Fibroblast of lung (primary cell): ENCODE measurements around the gene NLGN1. TPM values are rescaled to one million over a fixed set of nuclear protein-coding genes. Genes with fewer than 3 reads are reported as not detected.

Experiments used
- DNase-seq, 2 donors: peaks; one replicate each; pipeline versions ENCODE4 v3.0.0 to v3.0.0-alpha.2; 2010; ENCODE audit warnings: low read depth in 2 of 2
- H2AFZ ChIP-seq: 2 replicates; pipeline ENCODE4 v1.5.1; 2012; ENCODE audit warnings: low read length, control low read depth, inconsistent platforms
- H3K27ac ChIP-seq: 2 replicates; pipeline ENCODE4 v1.5.1; 2011; ENCODE audit warnings: low read length, control low read depth; ENCODE audit not compliant: insufficient read depth
- H3K27me3 ChIP-seq: 2 replicates; pipeline ENCODE4 v1.5.1; 2011; ENCODE audit warnings: mild to moderate bottlenecking, low read length; ENCODE audit not compliant: control insufficient read depth, insufficient read depth
- H3K36me3 ChIP-seq: 2 replicates; pipeline ENCODE4 v1.5.1; 2011; ENCODE audit warnings: low read length; ENCODE audit not compliant: control insufficient read depth, insufficient read depth
- H3K4me1 ChIP-seq: 2 replicates; pipeline ENCODE4 v1.5.1; 2011; ENCODE audit warnings: low read length; ENCODE audit not compliant: control insufficient read depth, insufficient read depth; ENCODE audit errors: extremely low read depth
- H3K4me2 ChIP-seq: 2 replicates; pipeline ENCODE4 v1.5.1; 2011; ENCODE audit warnings: low read length, control low read depth; ENCODE audit not compliant: insufficient read depth; ENCODE audit errors: extremely low read depth
- H3K4me3 ChIP-seq, 4 experiments: fragments of 200-600 bp in 1 of 4; sonication (generic) in 1 of 4; replicated peaks in 1 of 4; 2 replicates each; pipeline ENCODE4 v1.5.1; 2011 to 2016; ENCODE audit warnings: low read length in 4 of 4, low read depth in 3 of 4, mild to moderate bottlenecking in 3 of 4, control low read depth in 2 of 4, inconsistent platforms in 1 of 4, mixed read lengths in 1 of 4; ENCODE audit not compliant: insufficient read depth in 1 of 4; ENCODE audit errors: control extremely low read depth in 1 of 4
- H3K79me2 ChIP-seq: 2 replicates; pipeline ENCODE4 v1.5.1; 2012; ENCODE audit warnings: mild to moderate bottlenecking, low read length, inconsistent platforms; ENCODE audit not compliant: control insufficient read depth, insufficient read depth
- H3K9ac ChIP-seq: 2 replicates; pipeline ENCODE4 v1.5.1; 2011; ENCODE audit warnings: mild to moderate bottlenecking, low read length, control low read depth; ENCODE audit not compliant: insufficient read depth
- H3K9me3 ChIP-seq: 2 replicates; pipeline ENCODE4 v1.5.1; 2012; ENCODE audit warnings: low read depth, low read length; ENCODE audit not compliant: control insufficient read depth, insufficient read depth
- H4K20me1 ChIP-seq: 2 replicates; pipeline ENCODE4 v1.5.1; 2011; ENCODE audit warnings: low read length; ENCODE audit not compliant: control insufficient read depth, insufficient read depth; ENCODE audit errors: extremely low read depth
- CTCF ChIP-seq, 2 donors: IDR thresholded peaks in 1 of 2; conservative IDR thresholded peaks in 1 of 2; 1 replicate in 1 of 2; 2 replicates in 1 of 2; pipeline ENCODE4 v1.5.1; 2011 to 2012; ENCODE audit warnings: low read length in 2 of 2, control low read depth in 1 of 2, inconsistent platforms in 1 of 2, low read depth in 1 of 2, mild to moderate bottlenecking in 1 of 2
- EZH2 ChIP-seq: IDR thresholded peaks from 2 replicates; pipeline ENCODE4 v1.5.1; 2012; ENCODE audit warnings: low read length, control low read depth, mild to moderate bottlenecking; ENCODE audit errors: missing control alignments
- polyA plus RNA-seq, 2 donors: library from polyadenylated mRNA; depleted of rRNA in 1 of 2; stranded (reverse) in 1 of 2; unstranded in 1 of 2; fragments of >200 nt; gene quantifications; 2 replicates each; pipeline ENCODE4 v1.2.1, GENCODE V29; 2011 to 2012; ENCODE audit warnings: missing spikeins in 1 of 2
- total RNA-seq: library from RNA; depleted of rRNA; stranded (reverse); fragments of >200 nt; gene quantifications from 2 replicates; pipeline ENCODE4 v1.2.1, GENCODE V29; 2014

The NLGN1 gene
- total and polyA plus RNA-seq, 2 donors (not counting 1 experiment from before 2014, with no cell fraction given): 0.61 to 2.1 TPM

- Histone ChIP-seq H3K36me3 (no peaks in the 10 kb centered on the region), H3K4me3 (no peak overlapping the region), H3K9me3 (no peaks in the 10 kb centered on the region), H3K27me3 (no peaks in the 10 kb centered on the region), H3K4me2 (no peak overlapping the region), H3K9ac (no peak overlapping the region), H2AFZ (no peak overlapping the region), H3K79me2 (no peaks in the 10 kb centered on the region), H3K27ac (no peak overlapping the region), H4K20me1 (no peaks in the 10 kb centered on the region), H3K4me1 (no peaks in the 10 kb centered on the region)
- DNase-seq: peak in 1 of 2 donors; percentile 78
- TF ChIP-seq EZH2: no peak
- TF ChIP-seq CTCF (conservative IDR thresholded peaks at IDR 0.05 in 1 of 2, IDR thresholded peaks at IDR 0.05 in 1 of 2; ENCODE audit: low read depth in 1 of 2, low read length in 2 of 2): no peak
Measured at GRCh38 chr3:173983343-173983742, 585.8 kb downstream of the NLGN1 start.

GRCh38 chr3:173986861-173987410, 589.4 kb downstream of the NLGN1 start:
- Histone ChIP-seq H3K79me2 (no peaks in the 10 kb centered on the region), H3K4me1 (no peaks in the 10 kb centered on the region), H3K9ac (no peak overlapping the region), H3K27ac (no peak overlapping the region), H3K9me3 (no peaks in the 10 kb centered on the region), H2AFZ (no peak overlapping the region), H3K27me3 (no peaks in the 10 kb centered on the region), H3K4me2 (no peak overlapping the region), H4K20me1 (no peaks in the 10 kb centered on the region), H3K4me3 (no peak overlapping the region), H3K36me3 (no peaks in the 10 kb centered on the region)
- DNase-seq: no peak
- no peak for TF ChIP-seq EZH2
- no peak for TF ChIP-seq CTCF (conservative IDR thresholded peaks at IDR 0.05 in 1 of 2, IDR thresholded peaks at IDR 0.05 in 1 of 2; ENCODE audit: low read depth in 1 of 2, low read length in 2 of 2)

GRCh38 chr3:173988909-173989308, 591.4 kb downstream of the NLGN1 start:
- TF ChIP-seq EZH2: no peak
- TF ChIP-seq CTCF (conservative IDR thresholded peaks at IDR 0.05 in 1 of 2, IDR thresholded peaks at IDR 0.05 in 1 of 2; ENCODE audit: low read depth in 1 of 2, low read length in 2 of 2): no peak
- no peaks in the 10 kb centered on the region for H4K20me1 ChIP-seq
- no peak overlapping the region for H3K9ac ChIP-seq
- no peaks in the 10 kb centered on the region for H3K9me3 ChIP-seq
- no peaks in the 10 kb centered on the region for H3K36me3 ChIP-seq
- no peak overlapping the region for H3K4me2 ChIP-seq
- no peak for DNase-seq
- no peak overlapping the region for H3K27ac ChIP-seq
- no peaks in the 10 kb centered on the region for H3K27me3 ChIP-seq
- H2AFZ ChIP-seq: no peak overlapping the region
- H3K4me1 ChIP-seq: no peaks in the 10 kb centered on the region
- no peak overlapping the region for H3K4me3 ChIP-seq
- H3K79me2 ChIP-seq: no peaks in the 10 kb centered on the region
